Kidney tubule cell (primary cell): ENCODE data around the gene MECP2.
"Not testable (repeated sequence)": the region's sequence is repeated elsewhere in the genome, so short reads cannot be mapped to it uniquely, and the experiment has no call there.

ENCODE experiments used
- DNase-seq: peaks from one replicate; pipeline ENCODE4 v3.0.0-alpha.2; 2018; ENCODE audit warnings: low spot score

MECP2 gene

GRCh38 chrX:153993079-153993478 is 104.4 kb downstream of the MECP2 start:
- DNase-seq = no peak

DNA sequence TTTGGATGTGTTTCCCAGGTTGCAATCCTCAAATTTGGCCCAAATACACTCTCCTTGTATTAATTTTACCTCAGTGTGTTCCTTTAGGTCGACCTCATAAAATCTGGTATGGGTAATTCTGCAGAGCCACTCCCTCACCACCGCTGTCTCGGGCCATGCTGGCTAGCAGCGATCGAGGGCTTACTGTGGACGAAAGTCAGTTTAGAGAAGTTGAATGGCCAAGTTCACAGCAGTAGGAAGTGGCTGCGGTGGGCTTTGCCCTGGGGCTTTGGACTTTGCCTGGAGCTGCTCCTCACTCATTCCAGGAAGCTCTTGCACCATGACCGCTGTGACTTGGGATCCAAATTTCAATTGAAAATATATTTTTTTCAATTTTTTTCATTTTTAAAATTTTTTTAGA is 105.3 kb downstream of the MECP2 start:
- no peak for DNase-seq

DNA sequence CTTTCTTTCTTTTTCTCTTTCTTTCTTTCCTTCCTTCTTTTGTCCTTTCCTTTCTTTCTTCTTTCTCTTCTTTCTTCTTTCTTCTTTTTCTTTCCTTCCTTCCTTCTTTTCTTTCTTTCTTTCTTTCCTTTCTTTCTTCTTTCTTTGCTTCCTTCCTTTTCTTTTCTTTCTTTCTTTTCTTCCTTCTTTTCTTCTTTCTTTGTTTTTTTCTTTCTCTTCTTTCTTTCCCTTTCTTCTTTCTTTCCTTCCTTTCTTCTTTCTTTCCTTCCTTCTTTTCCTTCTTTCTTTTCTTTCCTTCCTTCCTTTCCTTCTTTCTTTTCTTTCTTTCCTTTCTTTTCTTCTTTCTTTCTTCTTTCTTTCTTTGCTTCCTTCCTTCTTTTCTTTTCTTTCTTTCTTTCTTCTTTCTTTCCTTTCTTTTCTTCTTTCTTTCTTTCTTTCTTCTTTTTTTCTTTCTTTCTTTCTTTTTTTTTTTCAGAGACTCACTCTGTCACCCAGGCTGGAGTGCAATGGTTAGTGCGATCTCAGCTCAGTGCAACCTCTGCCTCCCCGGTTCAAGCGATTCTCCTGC is 106.4 kb downstream of the MECP2 start:
- no peak for DNase-seq

GRCh38 chrX:153989973-153990655 is 107.4 kb downstream of the MECP2 start:
- no peak for DNase-seq

- no peak for DNase-seq
Measured at GRCh38 chrX:153988493-153988892, 109.0 kb downstream of the MECP2 start.

DNA sequence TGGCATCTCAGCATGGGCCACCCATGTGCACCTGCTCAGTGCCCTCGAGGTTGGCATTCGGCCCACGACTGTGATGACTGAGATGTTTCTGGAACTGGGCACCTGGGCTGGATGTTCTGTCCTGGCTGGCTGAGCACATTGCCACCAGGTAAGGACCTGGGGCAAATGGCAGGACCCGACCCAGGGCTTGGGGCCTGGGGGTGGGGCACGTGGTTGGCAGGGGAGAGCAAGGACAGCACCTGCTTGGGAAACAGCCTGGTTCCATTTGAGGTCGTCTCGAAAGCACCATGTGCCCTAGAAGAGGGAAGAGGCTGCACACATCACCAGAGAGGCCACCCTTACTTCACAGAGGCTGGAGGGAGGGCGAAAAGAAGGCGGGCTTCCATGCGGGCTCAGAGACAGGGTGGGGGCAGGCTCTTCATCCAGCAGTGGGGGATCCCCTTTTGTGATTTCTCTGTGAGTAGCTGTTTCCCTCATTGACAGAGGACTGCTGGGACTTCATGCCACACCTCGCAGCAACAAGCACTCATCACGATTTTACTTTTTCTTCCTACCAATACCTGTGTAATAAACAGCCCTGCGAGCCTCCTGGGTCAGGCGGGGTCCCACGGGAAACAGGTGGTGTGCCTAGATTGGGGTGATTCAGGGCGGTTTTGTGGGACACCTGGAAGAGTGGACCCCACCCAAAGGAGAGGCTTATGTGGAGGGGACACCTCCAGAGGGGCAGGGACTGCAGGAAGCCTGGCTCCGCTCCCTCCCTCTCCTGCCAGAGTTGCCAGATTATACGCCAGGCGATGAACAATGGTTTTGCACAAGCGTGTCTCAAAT is 113.0 kb downstream of the MECP2 start:
- no peak for DNase-seq

DNA sequence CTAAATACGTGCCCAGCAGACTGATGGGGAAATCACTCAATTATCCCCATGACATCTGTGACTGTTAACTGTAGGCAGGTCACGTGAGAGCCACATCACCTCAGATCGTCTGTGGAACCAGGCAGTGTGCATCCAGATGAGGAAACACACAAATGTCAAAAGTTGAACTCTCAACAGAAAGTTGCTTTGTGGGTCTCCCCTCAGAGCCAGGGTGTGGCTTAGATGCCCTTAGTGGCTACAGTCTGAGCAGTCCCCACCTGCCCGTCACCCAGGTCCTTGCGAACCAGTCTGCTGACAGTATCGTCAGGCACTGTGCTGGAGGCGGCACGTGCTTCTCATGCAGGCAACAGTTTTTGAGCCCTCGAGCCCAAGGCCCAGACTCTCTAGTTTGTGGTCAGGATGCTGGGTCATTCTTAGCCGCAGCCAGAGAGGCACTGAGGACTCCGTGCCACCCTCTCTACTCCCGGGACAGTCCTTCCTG is 114.2 kb downstream of the MECP2 start:
- no peak for DNase-seq

GRCh38 chrX:153981771-153982533 is 115.6 kb downstream of the MECP2 start:
- DNase-seq = no peak

DNA sequence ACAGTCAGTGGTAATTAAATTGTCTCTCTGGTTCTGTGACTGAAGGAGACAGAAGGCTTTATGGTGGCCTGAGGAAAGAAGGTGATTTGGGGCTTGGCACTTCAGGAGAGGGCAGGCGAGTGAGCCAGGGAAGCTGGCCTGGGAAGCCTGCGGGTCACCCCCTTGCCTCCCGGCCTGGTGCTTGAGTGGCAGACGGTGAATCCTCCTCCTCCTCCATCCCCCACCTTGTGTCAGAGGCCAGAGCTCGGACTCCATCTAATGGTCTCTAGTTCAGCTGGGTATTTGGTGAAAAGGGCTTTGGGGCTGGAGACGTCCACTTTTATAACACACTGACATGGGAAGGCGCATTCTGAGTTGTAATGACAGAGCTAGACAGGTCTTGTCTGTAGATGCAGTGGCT is 116.3 kb downstream of the MECP2 start:
- no peak for DNase-seq

DNA sequence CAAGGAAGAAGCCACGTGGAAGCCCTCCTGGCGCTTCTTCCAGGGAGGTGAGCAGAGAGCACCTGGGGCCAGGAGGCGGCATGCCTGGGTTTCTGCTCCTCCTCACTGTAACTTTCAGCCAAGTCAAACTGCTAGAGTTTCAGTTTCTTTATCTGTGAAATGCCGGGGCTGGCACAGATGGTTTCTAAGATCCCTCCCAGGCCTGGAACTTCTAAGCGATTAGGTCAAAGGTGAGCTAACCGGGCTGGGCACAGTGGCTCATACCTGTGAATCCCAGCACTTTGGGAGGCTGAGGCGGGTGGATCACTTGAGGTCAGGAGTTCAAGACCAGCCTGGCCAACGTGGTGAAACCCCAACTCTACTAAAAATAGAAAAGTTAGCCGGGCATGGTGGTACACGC is 117.1 kb downstream of the MECP2 start:
- not testable (repeated sequence) for DNase-seq

DNA sequence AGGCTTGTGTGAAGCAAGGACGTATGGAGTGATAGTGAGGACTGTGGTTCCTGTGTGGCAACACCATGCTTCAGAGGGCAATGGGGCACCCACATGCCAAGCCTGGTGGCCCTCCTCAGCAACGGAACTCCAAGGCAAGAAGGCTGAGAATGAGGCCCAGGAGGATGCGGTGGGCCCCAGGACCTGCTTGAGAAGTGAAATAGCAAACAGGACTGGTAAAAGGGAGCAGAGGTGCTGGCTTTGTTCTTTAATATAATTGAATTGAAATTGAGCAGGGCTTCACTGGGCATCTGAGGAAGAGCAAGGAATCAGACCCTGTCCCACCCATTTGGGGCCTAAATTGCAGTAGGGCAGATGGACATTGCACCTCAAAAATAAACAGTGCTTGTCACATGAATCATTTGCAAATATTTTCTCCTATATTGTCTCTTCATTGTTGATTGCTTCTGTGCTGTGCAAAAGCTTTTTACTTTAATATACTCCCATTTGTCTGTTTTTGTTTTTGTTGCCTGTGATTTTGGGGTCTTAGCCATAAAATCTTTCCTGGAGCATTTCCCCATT is 122.7 kb downstream of the MECP2 start:
- no peak for DNase-seq

- DNase-seq = no peak
Measured at GRCh38 chrX:153974003-153974725, 123.4 kb downstream of the MECP2 start.

DNA sequence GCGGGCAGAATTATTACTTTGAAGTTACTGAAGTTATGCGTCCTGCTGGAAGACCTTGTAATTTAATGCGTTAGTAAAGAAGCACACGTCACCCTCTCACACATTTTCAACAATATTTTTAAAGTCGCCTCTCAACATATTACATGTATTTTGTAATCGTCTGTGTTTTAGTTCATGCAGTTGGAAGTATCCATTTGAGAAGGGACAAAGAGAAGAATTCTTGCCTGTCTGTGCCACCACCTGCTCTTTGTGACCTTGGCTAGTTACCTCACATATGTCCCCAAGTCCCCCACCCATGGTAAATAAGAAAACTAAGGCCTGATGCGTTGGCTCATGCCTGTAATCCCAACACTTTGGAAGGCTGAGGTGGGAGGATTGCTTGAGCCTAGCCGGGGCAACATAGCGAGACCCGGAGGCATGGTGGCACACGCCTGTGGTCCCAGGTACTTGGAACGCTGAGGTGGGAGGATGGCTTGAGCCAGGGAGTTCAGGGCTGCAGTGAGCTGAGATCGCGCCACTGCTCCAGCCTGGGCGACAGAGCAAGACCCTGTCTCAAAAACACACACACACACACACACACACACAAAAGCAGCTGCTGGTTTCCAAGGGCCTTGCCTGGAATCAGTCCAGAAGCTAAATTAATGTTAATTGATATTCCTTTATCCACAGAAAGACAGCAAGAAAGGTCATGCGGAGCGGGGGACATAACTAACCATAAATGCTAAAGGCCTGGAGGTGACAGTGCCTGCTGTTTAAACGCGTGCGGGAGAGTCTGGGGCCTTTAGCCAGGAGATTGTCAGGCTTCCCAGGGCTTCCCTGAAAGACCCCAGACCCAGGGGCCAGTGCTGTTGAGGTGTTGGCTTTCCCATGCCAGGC is 124.2 kb downstream of the MECP2 start:
- no peak for DNase-seq

DNA sequence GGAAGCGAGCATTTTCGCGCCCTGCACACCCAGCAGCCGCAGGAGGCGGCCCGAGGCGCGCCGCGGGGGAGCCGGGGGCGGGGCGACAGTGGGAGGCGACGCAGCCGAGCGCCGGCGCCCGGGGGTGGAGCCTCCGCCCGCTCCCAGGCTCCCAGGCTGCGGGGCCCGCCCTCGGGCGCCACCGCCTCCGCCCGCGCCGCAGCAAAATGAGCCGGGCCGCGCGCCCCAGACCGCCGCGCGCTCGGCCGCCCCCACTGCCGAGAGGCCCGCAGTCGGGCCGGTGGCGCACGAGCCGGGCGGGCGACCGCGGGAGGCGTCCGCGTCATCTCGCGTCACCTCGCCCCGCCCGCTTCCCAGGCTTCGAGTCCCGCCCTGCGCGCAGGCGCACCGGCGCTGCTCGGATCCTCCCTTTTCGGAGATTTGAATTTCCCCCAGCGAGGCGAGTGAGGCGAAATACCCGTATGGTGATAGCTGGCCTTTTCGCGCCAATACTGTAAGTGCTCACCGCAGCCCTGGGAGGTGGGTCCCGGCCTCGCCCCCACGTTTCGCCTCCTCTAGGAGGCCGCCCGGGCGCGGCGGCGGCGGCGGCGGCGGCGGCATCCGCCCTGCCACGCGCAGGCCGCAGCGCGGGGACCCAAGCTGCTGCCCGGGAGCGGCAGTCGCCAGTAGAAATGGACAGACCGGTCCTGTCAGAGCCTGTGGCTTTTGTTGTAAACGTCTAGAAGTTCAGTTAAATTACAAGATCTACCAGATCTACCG is 125.0 kb downstream of the MECP2 start, which contains the start of gene TMEM187:
Gene TMEM187, plus strand, starts transcription at position 387 of the 759 bp plus-strand sequence. CDS start 9,309 bp downstream, outside the sequence.
- DNase-seq = peak; percentile 92
